Endothelial cell of hepatic sinusoid (primary cell): Measurements from ENCODE around the gene HCAR3.
"Not testable (repeated sequence)": the region's sequence is repeated elsewhere in the genome, so short reads cannot be mapped to it uniquely, and the experiment has no call there.

Experiments used
- in situ Hi-C: cut with HindIII; loops from 2 replicates; pipeline ENCODE4 v1.10.0; 2017; ENCODE audit warnings: low sequenced_read_pairs

The HCAR3 gene

GRCh38 chr12:122724641-122725243, 8.1 kb upstream of the HCAR3 start:
- in situ Hi-C loops = no loop called here

- in situ Hi-C loops = no loop called here
These were observed 5.8 kb upstream of the HCAR3 start for GRCh38 chr12:122722387-122722786.

DNA sequence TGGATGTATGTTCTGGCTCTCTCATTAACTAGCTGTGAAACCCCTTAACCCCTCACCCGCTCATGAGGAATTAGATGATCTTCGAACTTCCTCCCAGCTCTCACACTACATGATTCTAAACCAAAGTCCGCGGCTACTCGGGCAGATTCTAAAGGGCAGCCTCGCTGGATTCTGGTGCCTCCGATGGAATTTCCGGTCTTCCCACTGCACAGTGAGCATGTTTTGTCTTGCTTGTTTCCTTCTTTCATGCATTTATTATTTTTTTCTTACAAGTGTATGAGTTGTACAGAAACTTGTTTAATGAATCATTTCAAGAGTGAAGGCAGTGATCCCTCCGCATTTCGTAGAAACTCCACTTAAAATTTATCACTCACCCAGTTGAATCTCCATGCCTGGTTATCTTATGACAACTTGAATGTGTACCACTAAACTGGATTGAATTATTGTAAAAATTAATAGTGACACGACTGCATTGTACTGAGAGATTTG, 4.5 kb upstream of the HCAR3 start:
- in situ Hi-C loops = no loop called here

DNA sequence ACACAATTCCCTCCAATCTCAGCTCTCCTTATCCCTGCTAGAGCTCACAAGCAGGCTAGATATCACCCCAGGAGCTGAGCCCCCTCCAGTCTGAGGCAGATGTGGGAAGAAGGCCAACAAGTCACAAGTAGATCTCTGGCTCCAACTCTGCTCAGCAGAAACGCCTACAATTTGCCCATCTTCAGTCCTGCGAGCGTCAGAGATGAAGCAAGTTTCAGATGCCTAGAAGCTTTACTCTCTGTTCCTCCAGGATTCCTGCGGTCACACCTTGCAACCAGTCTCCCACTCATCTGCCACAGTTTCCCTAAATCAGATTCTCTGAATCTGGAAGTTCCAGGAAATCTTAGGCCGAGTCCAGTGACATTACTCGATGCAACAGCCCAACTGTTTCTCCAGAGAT, 1.4 kb downstream of the HCAR3 start:
- in situ Hi-C loops = not testable (repeated sequence)

GRCh38 chr12:122713491-122714188, 3.0 kb downstream of the HCAR3 start:
- in situ Hi-C loops = not testable (repeated sequence)

DNA sequence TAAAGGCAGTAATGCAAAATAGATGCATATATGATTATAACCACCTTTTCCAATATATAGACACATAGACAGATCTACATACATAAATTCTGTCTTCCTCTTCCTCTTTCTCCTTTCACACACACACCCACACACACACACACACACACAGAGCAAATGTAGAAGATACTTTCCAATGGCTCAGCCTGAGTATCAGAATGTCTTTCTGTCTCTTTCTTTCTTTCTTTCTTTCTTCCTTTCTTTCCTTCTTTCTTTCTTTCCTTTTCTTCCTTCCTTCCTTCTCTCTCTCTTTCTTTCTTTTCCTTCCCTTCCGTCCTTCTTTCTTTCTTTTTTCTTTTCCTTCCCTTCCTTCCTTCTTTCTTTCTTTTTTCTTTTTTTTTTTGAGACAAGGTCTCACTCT, 5.3 kb downstream of the HCAR3 start:
- in situ Hi-C loops = not testable (repeated sequence)

GRCh38 chr12:122710341-122710740, 6.3 kb downstream of the HCAR3 start:
- in situ Hi-C loops = not testable (repeated sequence)

- in situ Hi-C loops = not testable (repeated sequence)
These were observed 7.3 kb downstream of the HCAR3 start for GRCh38 chr12:122709287-122709686.

DNA sequence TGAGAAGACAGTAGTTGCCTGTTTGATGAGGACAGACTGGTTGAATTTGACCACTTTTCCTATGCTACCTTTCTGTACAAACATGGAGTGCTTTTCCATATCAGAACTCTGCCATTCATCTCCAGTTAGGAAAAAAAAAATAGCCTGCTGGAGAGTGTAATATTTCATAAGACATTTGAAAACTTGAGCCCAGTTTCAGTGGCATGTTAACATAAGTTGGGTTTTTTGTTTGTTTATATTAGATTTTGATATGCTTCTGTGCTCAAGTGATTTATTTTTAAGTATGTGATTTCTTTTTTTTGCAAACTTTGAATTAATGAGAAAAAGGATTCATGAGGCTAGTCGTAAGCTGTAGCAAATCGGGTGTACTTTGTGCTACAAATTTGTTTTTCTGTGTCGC, 12.8 kb downstream of the HCAR3 start:
- in situ Hi-C loops = not testable (repeated sequence)

DNA sequence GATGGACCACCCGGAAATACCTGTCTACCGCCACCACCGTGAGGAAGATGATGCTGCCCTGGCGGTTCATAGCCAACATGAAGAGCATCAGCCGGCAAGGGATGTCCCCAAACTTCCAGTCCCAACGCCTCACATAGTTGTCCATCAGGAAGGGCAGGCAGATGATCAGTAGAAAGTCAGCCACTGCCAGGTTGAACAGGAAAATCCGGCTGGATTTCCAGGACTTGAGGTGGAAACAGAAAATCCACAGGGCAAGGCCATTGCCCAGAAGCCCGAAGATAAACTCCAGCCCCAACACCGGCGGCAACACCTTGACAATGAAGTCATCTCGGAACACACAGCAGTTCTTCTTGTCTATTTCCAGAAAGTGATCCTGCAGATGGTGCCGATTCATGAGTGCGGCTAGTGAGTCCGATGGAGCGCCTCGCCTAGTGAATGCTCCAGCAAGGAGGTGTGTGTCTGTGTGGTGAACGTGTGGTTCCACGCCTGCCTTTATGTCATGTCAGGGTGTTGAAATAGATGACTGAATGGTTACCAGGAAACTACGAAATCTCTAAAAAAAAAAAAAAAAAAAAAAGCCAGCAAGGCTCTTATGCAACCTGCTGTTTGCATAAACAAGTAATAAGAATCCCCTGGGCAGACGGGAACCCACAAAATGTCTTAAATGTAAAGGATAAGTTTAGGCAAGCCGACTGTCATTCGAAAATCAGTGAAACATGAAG, 13.6 kb downstream of the HCAR3 start, which contains the start of gene HCAR2:
TSS of gene HCAR2 (minus strand) at position 468 of the 722 bp plus-strand sequence. CDS start at position 394, 74 bp downstream.
- in situ Hi-C loops = not testable (repeated sequence)

GRCh38 chr12:122701481-122701880, 15.1 kb downstream of the HCAR3 start:
- in situ Hi-C loops = not testable (repeated sequence)

DNA sequence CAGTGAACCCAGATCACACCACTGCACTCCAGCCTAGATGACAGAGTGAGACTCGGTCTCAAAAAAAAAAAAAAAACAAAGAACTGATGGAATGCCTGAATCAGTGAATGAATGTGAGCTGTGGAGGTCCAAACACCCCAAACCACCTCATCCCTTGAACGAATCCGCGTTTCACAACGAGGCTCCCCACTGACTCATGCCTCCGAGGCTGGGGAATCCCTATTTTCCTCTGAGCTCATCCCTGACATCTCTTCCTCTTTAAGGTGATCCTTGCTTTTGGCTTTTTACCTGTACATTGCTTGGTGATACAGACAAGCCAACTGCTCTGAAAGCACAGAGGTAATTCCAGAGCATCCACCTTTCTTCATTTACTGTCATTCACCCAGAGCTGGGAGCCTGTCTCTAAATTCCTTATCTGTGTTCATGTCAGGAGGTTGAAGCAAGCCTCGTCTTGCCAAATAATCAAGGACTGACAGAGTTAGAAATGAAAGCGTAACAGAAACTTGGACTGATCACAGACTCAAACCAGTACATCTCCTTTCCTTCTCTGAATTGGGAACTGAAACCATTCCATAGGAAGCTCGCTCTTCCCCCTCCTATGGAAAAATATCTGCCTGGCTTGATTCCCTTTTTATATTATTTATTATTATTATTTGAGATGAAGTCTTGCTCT, 16.4 kb downstream of the HCAR3 start:
- in situ Hi-C loops = not testable (repeated sequence)

GRCh38 chr12:122696922-122697321, 19.7 kb downstream of the HCAR3 start:
- in situ Hi-C loops = not testable (repeated sequence)

DNA sequence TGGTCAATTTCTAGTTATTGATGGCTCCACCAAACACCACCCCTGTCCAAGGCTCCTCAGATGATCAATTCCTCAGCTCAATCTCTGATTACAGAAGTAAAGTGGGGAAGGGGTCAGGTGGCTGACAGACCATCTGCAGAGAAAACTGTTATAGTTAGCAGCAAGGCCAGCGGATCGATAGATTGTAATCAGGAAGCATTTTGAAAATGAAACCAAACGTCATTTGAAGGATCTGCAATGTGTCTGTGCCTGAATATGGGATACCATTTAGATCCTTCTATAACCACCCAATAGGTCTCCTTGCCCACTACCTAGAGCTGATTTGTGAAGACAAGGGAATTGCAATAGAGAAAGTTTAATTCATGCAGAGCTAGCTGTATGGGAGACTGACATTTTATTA, 25.0 kb downstream of the HCAR3 start:
- in situ Hi-C loops = no loop called here

- in situ Hi-C loops = no loop called here
These were observed 28.3 kb downstream of the HCAR3 start for GRCh38 chr12:122688291-122688690.

- in situ Hi-C loops = no loop called here
These were observed 29.5 kb downstream of the HCAR3 start for GRCh38 chr12:122687086-122687485.

DNA sequence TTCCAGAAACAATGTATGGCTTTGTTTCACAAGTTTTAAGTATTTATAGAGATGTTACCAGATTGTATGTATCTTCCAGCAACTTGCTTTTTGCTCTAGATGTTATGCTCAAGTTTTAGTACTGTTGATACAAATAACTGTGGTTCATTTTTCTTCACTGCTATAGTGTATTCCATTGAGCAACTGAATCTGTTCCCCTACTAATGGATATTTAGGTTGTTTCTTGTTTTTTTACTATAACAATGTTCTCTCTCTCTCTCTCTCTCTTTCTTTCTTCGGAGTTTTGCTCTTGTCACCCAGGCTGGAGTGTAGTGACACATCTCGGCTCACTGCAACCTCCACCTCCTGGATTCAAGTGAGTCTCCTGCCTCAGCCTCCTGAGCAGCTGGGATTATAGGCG, 30.1 kb downstream of the HCAR3 start:
- in situ Hi-C loops = no loop called here

DNA sequence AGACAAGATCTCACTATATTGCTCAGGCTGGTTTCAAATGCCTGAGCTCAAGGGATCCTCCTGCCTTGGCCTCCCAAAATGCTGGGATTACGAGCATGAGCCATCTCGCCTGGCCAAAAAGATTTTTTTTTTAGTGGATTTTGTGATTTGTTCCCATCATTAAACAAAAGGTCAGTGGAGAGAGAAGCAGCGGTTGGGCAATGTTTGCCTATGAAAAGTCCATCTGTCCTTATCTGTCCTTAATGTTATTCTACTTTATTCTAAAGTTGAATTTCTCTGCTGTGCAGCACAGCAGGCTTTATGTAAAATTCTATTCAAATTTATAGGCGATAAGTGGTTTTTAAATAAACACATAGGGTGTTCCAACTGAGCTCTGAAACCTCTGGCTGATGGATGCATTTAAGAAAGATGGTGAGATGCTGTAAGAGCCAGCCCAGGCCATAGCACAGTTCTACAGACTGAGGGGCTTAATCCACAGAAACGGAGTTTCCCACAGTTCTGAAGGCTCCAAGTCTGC, 32.3 kb downstream of the HCAR3 start:
- in situ Hi-C loops = no loop called here

- in situ Hi-C loops = no loop called here
These were observed 34.8 kb downstream of the HCAR3 start for GRCh38 chr12:122681814-122682213.

DNA sequence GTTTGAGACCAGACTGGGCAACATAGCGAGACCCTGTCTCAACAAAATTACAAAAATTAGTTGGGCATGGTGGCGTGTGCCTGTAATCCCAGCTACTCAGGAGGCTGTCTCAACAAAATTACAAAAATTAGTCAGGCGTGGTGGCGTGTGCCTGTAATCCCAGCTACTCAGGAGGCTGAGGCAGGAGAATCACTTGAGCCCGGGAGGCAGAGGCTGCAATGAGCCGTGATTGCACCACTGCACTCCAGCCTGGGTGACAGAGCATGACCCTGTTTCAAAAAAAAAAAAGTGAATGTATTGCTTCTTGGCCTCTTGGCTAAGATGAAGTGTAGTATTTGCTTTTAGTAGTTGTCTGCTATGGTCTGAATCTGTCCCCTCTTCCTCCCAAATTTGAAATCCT, 35.6 kb downstream of the HCAR3 start:
- in situ Hi-C loops = not testable (repeated sequence)

DNA sequence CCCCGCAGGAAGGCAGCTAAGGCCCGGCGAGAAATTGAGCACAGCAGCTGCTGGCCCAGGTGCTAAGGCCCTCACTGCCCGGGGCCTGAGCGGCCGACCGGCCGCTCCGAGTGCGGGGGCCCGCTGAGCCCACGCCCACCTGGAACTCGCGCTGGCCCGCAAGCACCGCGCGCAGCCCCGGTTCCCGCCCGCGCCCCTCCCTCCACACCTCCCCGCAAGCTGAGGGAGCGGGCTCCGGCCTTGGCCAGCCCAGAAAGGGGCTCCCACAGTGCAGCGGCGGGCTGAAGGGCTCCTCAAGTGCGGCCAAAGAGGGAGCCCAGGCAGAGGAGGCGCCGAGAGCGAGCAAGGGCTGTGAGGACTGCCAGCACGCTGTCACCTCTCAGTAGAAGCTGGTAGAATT, 39.8 kb downstream of the HCAR3 start:
- in situ Hi-C loops = not testable (repeated sequence)
